ENCODE data around the gene MAST2. TPM values are rescaled to one million over a fixed set of nuclear protein-coding genes. Genes with fewer than 3 reads are reported as not detected.
"Not testable (repeated sequence)": the region's sequence is repeated elsewhere in the genome, so short reads cannot be mapped to it uniquely, and the experiment has no call there.

Gene MAST2
- total RNA-seq, 1 donor = 34.5 TPM

DNA sequence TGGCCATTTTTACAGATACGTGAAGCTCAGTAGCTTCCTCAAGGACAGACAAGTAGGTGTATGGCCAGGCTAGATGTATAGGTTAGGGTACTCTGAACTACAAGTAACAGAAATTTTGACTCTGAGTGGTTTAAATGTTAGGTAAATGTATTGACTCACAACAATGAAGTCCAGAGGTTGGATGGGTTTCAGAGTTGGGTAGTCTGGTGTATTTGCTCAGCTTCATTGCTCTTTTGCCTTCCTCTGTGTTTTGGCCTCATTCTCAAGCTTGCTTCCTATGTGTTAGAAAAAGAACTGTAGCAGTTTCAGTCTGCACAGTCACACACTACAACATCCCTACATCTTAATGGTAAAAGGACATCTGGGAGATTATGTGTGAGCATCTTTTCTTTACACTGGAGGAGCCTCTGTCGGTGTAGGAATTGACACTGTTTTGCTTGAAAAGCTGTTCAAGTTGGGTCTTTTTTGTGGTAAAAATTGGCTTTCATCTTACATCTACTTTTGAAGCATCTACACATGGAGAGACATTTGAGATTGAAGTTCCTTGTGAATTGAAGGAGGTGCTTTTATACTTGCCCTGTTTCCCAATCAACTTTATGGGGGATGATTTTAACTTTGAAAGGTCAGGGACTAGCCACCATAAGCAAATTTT lies 64.4 kb downstream of the MAST2 start:
- TF ChIP-seq, protein P1, sequence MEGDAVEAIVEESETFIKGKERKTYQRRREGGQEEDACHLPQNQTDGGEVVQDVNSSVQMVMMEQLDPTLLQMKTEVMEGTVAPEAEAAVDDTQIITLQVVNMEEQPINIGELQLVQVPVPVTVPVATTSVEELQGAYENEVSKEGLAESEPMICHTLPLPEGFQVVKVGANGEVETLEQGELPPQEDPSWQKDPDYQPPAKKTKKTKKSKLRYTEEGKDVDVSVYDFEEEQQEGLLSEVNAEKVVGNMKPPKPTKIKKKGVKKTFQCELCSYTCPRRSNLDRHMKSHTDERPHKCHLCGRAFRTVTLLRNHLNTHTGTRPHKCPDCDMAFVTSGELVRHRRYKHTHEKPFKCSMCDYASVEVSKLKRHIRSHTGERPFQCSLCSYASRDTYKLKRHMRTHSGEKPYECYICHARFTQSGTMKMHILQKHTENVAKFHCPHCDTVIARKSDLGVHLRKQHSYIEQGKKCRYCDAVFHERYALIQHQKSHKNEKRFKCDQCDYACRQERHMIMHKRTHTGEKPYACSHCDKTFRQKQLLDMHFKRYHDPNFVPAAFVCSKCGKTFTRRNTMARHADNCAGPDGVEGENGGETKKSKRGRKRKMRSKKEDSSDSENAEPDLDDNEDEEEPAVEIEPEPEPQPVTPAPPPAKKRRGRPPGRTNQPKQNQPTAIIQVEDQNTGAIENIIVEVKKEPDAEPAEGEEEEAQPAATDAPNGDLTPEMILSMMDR (IDR thresholded peaks at IDR 0.05; ENCODE audit: insufficient read depth, low read depth, low read length) = no peak
- H3K4me3 ChIP-seq (ENCODE audit: low read depth, low read length) = no peak overlapping the region
- no peak for DNase-seq (ENCODE audit: low read depth)

DNA sequence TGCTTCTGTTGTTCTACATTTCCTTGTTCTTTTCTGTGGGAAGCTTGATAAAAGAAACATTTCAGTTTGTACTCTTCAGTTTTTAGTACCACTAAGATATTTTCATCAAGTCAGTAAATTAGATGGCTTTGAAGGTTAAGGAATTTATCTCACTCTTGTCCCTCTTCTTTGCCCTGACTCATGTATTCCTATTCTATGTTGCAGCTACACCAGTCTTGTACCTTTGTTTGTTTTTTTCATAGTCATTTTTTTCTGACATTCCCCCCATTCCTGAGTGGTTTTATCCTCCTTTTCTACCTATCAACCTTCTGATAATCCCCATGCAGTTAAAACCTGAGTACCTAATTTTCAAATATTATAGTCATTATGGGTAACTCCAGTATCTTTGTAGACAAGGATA lies 65.4 kb downstream of the MAST2 start:
- no peak for DNase-seq (ENCODE audit: low read depth)
- H3K4me3 ChIP-seq (ENCODE audit: low read depth, low read length) = no peak overlapping the region
- TF ChIP-seq, protein P1 (IDR thresholded peaks at IDR 0.05; ENCODE audit: insufficient read depth, low read depth, low read length) = no peak

DNA sequence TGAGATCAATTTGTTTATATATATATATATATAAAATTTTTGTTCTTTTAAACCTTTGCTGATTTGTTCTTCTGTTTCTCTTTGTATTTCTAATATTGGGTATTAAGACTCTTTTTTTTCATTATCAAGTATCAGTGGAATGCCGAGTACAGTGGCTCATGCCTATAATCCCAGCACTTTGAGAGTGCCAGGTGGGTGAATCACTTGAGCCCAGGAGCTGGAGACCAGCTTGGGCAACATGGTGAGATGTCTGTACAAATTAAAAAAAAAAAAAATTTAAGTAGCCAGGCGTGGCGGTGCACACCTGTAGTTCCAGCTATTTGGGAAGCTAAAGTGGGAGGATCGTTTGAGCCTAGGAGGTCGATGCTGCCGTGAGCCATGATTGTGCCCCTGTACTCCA lies 67.1 kb downstream of the MAST2 start:
- DNase-seq (ENCODE audit: low read depth) = no peak
- TF ChIP-seq, protein P1 (IDR thresholded peaks at IDR 0.05; ENCODE audit: insufficient read depth, low read depth, low read length) = no peak
- no peak overlapping the region for H3K4me3 ChIP-seq (ENCODE audit: low read depth, low read length)

GRCh38 chr1:45872173-45872801 lies 68.9 kb downstream of the MAST2 start:
- H3K4me3 ChIP-seq (ENCODE audit: low read depth, low read length) = not testable (repeated sequence)
- peak; percentile 55 for DNase-seq (ENCODE audit: low read depth)

DNA sequence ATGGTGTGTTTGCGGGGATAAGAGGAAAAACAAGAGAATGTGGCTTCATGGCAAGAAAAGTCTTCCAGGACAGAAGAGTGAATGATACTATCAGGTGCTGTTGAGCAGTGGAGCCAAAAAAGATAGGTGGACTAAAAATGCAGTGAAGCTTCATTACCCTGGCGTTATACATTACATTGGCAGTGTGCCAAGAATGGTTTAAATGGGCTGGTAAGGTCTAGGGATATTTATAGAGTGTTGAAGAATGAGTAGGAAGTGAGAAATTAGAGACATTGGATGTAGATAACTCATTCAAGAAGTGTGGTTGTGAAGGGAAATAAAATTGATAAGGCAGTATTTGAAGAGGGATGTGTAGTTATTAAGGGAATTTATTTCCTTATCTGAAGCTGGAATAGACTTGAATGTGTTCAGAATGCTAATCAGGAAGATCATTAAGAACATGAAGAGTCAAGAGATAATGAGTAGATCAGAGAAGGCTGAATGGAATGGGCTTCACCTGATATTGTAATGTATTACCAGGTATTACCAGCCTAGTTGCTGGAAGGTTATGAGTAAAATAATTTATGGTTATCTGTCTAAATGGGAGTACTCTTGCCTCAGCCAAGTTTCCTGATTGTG lies 72.7 kb downstream of the MAST2 start:
- H3K4me3 ChIP-seq (ENCODE audit: low read depth, low read length) = no peak overlapping the region
- no peak for DNase-seq (ENCODE audit: low read depth)
- TF ChIP-seq, protein P1 (IDR thresholded peaks at IDR 0.05; ENCODE audit: insufficient read depth, low read depth, low read length) = no peak

- no peak for DNase-seq (ENCODE audit: low read depth)
- TF ChIP-seq, protein P1 (IDR thresholded peaks at IDR 0.05; ENCODE audit: insufficient read depth, low read depth, low read length) = no peak
These were observed 73.9 kb downstream of the MAST2 start for GRCh38 chr1:45877264-45877663.

DNA sequence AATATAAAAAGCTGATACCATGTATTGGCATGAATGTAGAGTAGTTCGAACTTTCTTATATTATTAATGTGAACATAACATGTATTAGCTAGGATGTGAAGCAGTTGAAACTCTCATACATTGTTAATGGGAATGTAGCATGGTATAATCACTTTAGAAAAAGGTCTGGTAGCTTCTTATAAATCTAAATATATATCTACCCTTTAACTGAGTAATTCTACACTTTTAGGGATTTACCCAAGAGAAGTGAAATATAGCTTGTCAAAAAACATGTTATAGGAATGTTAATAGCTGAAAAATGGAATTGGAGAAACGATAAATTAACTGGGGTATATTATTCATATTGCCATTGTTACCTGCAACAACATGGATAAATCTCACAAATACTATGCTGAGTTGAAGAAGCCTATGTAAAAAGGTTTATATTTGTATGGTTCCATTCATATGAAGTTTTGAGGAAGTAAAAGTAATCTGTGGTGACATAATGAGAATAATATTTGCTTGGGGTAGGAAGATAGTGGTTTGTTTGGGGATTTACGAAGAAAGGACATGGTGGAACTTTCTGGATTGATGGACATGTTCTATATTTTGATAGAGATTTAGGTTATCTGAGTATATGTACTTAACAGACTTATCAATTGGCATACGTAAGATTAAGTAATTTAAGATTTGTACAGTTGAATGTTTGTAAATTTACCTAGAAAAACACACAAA lies 76.6 kb downstream of the MAST2 start:
- no peak overlapping the region for H3K4me3 ChIP-seq (ENCODE audit: low read depth, low read length)
- TF ChIP-seq, protein P1 (IDR thresholded peaks at IDR 0.05; ENCODE audit: insufficient read depth, low read depth, low read length) = no peak
- no peak for DNase-seq (ENCODE audit: low read depth)

More at GRCh38 chr1:45877264-45877663, 73.9 kb downstream of the MAST2 start:
- no peak overlapping the region for H3K4me3 ChIP-seq (ENCODE audit: low read depth, low read length)
